ENCODE data around the gene KRTAP2-3. TPM values are rescaled to one million over a fixed set of nuclear protein-coding genes. Genes with fewer than 3 reads are reported as not detected.

Gene KRTAP2-3
- total and polyA plus RNA-seq, 2 experiments from 2014 or later = not detected

GRCh38 chr17:41019415-41019814, 40.5 kb downstream of the KRTAP2-3 start:
- Histone ChIP-seq H3K4me3 (no peak overlapping the region), H2AFZ (no peak overlapping the region), H4K20me1 (replicated peaks; ENCODE audit: insufficient read depth) (no peaks in the 10 kb centered on the region), H3K4me1 (ENCODE audit: insufficient read depth) (no peaks in the 10 kb centered on the region), H3K27me3 (ENCODE audit: insufficient read depth) (no peaks in the 10 kb centered on the region), H3K4me2 (no peak overlapping the region), H3K27ac (ENCODE audit: low read depth) (no peak overlapping the region), H3K36me3 (ENCODE audit: insufficient read depth) (no peaks in the 10 kb centered on the region), H3K79me2 (replicated peaks; ENCODE audit: insufficient read depth) (no peaks in the 10 kb centered on the region), H3F3A (replicated peaks; ENCODE audit: low read depth) (no peaks in the 10 kb centered on the region), H3K9me2 (ENCODE audit: insufficient read depth) (no peaks in the 10 kb centered on the region)
- H3K9me3 Mint-ChIP-seq = no peaks in the 10 kb centered on the region
- DNase-seq (ENCODE audit: low spot score) = no peak
- no peaks in the 10 kb centered on the region for H3K36me3 Mint-ChIP-seq (ENCODE audit: low read depth)
- no peaks in the 10 kb centered on the region for H3K27me3 Mint-ChIP-seq (ENCODE audit: insufficient read depth, low read depth, poor library complexity)
- no peak overlapping the region for H3K27ac Mint-ChIP-seq
- no peak overlapping the region for H3K4me3 Mint-ChIP-seq
- H3K4me1 Mint-ChIP-seq = no peaks in the 10 kb centered on the region
- no peak for TF ChIP-seq ZNF331 (CRISPR knock-in tag; IDR thresholded peaks at IDR 0.05; ENCODE audit: low read depth)
- TF ChIP-seq POLR2AphosphoS5 (IDR thresholded peaks at IDR 0.05; ENCODE audit: low read depth) = no peak
- TF ChIP-seq ETS1 (IDR thresholded peaks at IDR 0.05) = no peak
- TF ChIP-seq EZH2 (IDR thresholded peaks at IDR 0.05; ENCODE audit: low read depth, unreplicated experiment) = no peak
- TF ChIP-seq REST (IDR thresholded peaks at IDR 0.05; ENCODE audit: unreplicated experiment) = no peak
- no peak for TF ChIP-seq ZNF114 (CRISPR knock-in tag; IDR thresholded peaks at IDR 0.05)
- no peak for TF ChIP-seq STAT1 (IDR thresholded peaks at IDR 0.05; ENCODE audit: unreplicated experiment)
- ATAC-seq = no peak

GRCh38 chr17:41018541-41018940, 41.4 kb downstream of the KRTAP2-3 start:
- Histone ChIP-seq H3K27me3 (ENCODE audit: insufficient read depth) (no peaks in the 10 kb centered on the region), H3K4me3 (no peak overlapping the region), H4K20me1 (replicated peaks; ENCODE audit: insufficient read depth) (no peaks in the 10 kb centered on the region), H3F3A (replicated peaks; ENCODE audit: low read depth) (no peaks in the 10 kb centered on the region), H3K9me2 (ENCODE audit: insufficient read depth) (no peaks in the 10 kb centered on the region), H3K4me2 (no peak overlapping the region), H3K36me3 (ENCODE audit: insufficient read depth) (no peaks in the 10 kb centered on the region), H2AFZ (peak overlapping the region; percentile 52; the same call in 1 of the 2 replicates), H3K27ac (ENCODE audit: low read depth) (no peak overlapping the region), H3K4me1 (ENCODE audit: insufficient read depth) (no peaks in the 10 kb centered on the region), H3K79me2 (replicated peaks; ENCODE audit: insufficient read depth) (no peaks in the 10 kb centered on the region)
- Mint-ChIP-seq H3K4me3 (no peak overlapping the region), H3K9me3 (no peaks in the 10 kb centered on the region), H3K27ac (peak overlapping the region; percentile 32; the same call in 1 of the 2 replicates), H3K4me1 (no peaks in the 10 kb centered on the region), H3K27me3 (ENCODE audit: insufficient read depth, low read depth, poor library complexity) (no peaks in the 10 kb centered on the region), H3K36me3 (ENCODE audit: low read depth) (no peaks in the 10 kb centered on the region)
- TF ChIP-seq NANOG (IDR thresholded peaks at IDR 0.05; ENCODE audit: borderline replicate concordance) = no peak
- no peak for ATAC-seq
- no peak for DNase-seq (ENCODE audit: low spot score)

Data from GM23338 (cell line).